Fibroblast of pulmonary artery (primary cell): ENCODE data around the gene FOXP2.

Experiments
- DNase-seq: peaks from one replicate; pipeline ENCODE4 v3.0.0-alpha.2; 2010; ENCODE audit warnings: low read depth
- H3K4me3 ChIP-seq: replicated peaks from 2 replicates; pipeline ENCODE4 v1.5.1; 2011; ENCODE audit warnings: low read depth, mild to moderate bottlenecking, control low read depth, low read length, moderate library complexity
- CTCF ChIP-seq: IDR thresholded peaks from 2 replicates; pipeline ENCODE4 v1.5.1; 2011; ENCODE audit warnings: mild to moderate bottlenecking, control low read depth, low read length, inconsistent platforms; ENCODE audit errors: missing control alignments

FOXP2 gene

GRCh38 chr7:114388021-114388420, 26.6 kb upstream of the FOXP2 start:
- H3K4me3 ChIP-seq = no peak overlapping the region
- no peak for DNase-seq
- TF ChIP-seq CTCF = no peak

- H3K4me3 ChIP-seq = no peak overlapping the region
- no peak for TF ChIP-seq CTCF
- no peak for DNase-seq
These were observed 21.9 kb upstream of the FOXP2 start for GRCh38 chr7:114392686-114393085.

GRCh38 chr7:114402876-114403635, 11.6 kb upstream of the FOXP2 start:
- TF ChIP-seq CTCF = no peak
- no peak for DNase-seq

GRCh38 chr7:114405427-114405826, 9.2 kb upstream of the FOXP2 start:
- no peak overlapping the region for H3K4me3 ChIP-seq
- DNase-seq = peak; percentile 29
- TF ChIP-seq CTCF = peak; percentile 40

More at GRCh38 chr7:114402876-114403635, 11.6 kb upstream of the FOXP2 start:
- no peak overlapping the region for H3K4me3 ChIP-seq

GRCh38 chr7:114409750-114410149, 4.9 kb upstream of the FOXP2 start:
- TF ChIP-seq CTCF = no peak
- H3K4me3 ChIP-seq = no peak overlapping the region
- DNase-seq = no peak

GRCh38 chr7:114412548-114412947, 2.1 kb upstream of the FOXP2 start:
- TF ChIP-seq CTCF = no peak
- no peak for DNase-seq
- H3K4me3 ChIP-seq = no peak overlapping the region

- H3K4me3 ChIP-seq = no peak overlapping the region
- TF ChIP-seq CTCF = no peak
These were observed 857 bp upstream of the FOXP2 start for GRCh38 chr7:114413761-114414155.

More at GRCh38 chr7:114413761-114414155, 857 bp upstream of the FOXP2 start:
- DNase-seq = no peak
